Right lobe of liver (tissue), 6 donors: ENCODE data around the gene OR2G3. TPM values are rescaled to one million over a fixed set of nuclear protein-coding genes. Genes with fewer than 3 reads are reported as not detected.

Source experiments
- ATAC-seq, 4 donors: fragments of 200-7000 bp; cut with Tn5 transposase; one replicate each; pipeline ENCODE4 v1.9.1; 2020; ENCODE audit warnings: mild to moderate bottlenecking in 4 of 4, moderate library complexity in 4 of 4
- DNase-seq, 3 donors: peaks; one replicate each; pipeline ENCODE4 v3.0.0-alpha.2; 2020
- H3K27ac ChIP-seq, 3 donors: fragments of 200-600 bp; one replicate each; pipeline ENCODE4 v1.8.0; 2022
- H3K27me3 ChIP-seq, 2 donors: fragments of 200-600 bp; one replicate each; pipeline ENCODE4 v1.8.0; 2022
- H3K36me3 ChIP-seq, 4 donors: fragments of 200-600 bp; sonication (generic) in 1 of 4; one replicate each; pipeline versions ENCODE4 v1.5.1 to v1.8.0; 2017 to 2022; ENCODE audit warnings: control low read depth in 1 of 4
- H3K4me1 ChIP-seq, 4 donors: fragments of 200-600 bp; sonication (generic) in 1 of 4; one replicate each; pipeline versions ENCODE4 v1.5.1 to v1.8.0; 2017 to 2022; ENCODE audit warnings: control low read depth in 1 of 4
- H3K4me3 ChIP-seq, 3 donors: fragments of 200-600 bp; one replicate each; pipeline ENCODE4 v1.8.0; 2022
- H3K9me3 ChIP-seq, 4 donors: fragments of 200-600 bp; sonication (generic) in 1 of 4; one replicate each; pipeline versions ENCODE4 v1.5.1 to v1.8.0; 2017 to 2022; ENCODE audit warnings: control low read depth in 1 of 4
- POLR2A ChIP-seq: fragments of 450-650 bp; IDR thresholded peaks from one replicate; pipeline ENCODE4 v1.6.1; 2017; ENCODE audit warnings: antibody characterized with exemption, mild to moderate bottlenecking
- WGBS: methylation state at CpG from one replicate; pipeline ENCODE4 v1.1.6; 2018; ENCODE audit warnings: low coverage, low lambda C conversion rate; ENCODE audit not compliant: insufficient coverage; ENCODE audit errors: missing lambda C conversion rate; 5-methylcytosine and 5-hydroxymethylcytosine counted together
- intact Hi-C, 2 donors: fragments of 100-400 bp; cut with DNase I; formaldehyde crosslinking; loops; one replicate each; pipeline versions ENCODE4 v1.11.2 to v1.14.1; 2022
- long read RNA-seq: library from polyadenylated mRNA; unstranded; transcript quantifications from one replicate; pipeline ENCODE4 v2.0.0, GENCODE V29; 2019
- total RNA-seq, 6 experiments: library from RNA; depleted of rRNA in 2 of 6; stranded (reverse); fragments of >200 nt in 2 of 6; fragmentation: NEBNext Ultra II Directional in 3 of 6; extraction: Animal tissue kit (Norgen Biotek cat#: 25700) in 3 of 6; gene quantifications; one replicate each; pipeline versions ENCODE4 v1.1.0 to v1.2.4, GENCODE V29; 2016 to 2023
- TF ChIP-seq, protein P1 (sequence below), 4 donors: fragments of 200-600 bp in 3 of 4; fragments of 450-650 bp in 1 of 4; IDR thresholded peaks; one replicate each; pipeline versions ENCODE4 v1.5.1 to v1.8.0; 2016 to 2022; ENCODE audit warnings: antibody characterized with exemption in 4 of 4, mild to moderate bottlenecking in 2 of 4
- donor health status: DM: no; HTN: yes; CAD: no.
- donor health status: DM: no; HTN: no; CAD: no.
- donor health status: DM: no; HTN: no; CAD: no.
- donor health status: DM: no; HTN: yes; CAD: no.
- donor health status: DM: no; HTN: yes; CAD: no.

The OR2G3 gene
- not detected for total RNA-seq
- long read RNA-seq = 0 reads

DNA sequence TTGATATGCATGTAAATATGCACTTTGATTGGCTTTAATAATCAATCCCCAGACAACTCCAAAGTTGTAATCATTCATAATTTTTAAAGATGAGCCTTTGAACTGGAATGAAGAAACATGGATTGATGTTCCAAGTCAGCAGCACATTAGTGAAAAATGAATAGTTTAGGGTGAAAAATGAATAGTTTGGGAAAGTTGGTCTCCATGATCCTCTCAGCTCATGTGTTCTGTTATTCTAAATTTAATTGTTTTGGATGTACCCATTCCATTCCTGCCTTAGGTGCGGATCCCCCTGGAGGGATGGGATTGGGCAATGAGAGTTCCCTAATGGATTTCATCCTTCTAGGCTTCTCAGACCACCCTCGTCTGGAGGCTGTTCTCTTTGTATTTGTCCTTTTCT, at the start of gene OR2G3:
OR2G3 (plus strand) TSS at position 301 of the 400 bp plus-strand sequence; CDS start at position 301, 0 bp downstream.
- no peak within 1 kb of the TSS for H3K27ac ChIP-seq

DNA sequence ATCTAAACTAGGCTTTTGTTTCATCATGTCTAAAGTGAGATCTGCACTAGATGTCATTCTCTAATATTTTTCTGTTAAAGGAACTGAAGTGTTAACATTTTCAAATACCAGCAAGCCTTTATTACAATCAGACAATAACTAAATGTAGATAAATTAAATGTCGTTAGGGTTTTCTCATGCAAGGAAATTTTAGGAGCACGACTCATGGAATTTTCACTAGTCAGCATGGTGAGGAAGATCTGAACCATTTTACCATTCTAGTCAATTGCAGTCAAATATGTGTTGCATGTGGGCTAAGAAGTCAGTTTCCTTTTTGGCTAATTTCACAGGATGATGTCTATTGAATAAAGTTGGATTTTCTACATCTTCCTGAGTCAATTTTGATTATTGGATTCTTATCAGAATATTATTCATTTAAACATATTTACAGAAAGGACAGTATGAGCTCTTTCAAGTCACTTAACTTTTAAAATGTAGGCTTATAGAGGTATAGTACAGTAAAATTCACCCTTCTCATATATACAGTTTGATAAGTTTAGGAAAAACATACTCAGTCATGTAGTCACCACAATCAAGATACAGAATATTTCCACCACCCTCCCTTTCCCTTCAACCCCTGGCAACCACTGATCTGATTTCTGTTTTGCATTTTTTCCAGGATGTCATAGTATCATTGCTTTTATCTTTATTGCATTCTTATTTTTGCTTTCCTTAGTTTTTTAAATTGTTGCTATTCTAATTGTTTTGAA, 47.3 kb upstream of the OR2G3 start:
- Histone ChIP-seq H3K36me3 (no peaks in the 10 kb centered on the region), H3K4me1 (no peaks in the 10 kb centered on the region), H3K27ac (no peak overlapping the region), H3K27me3 (no peaks in the 10 kb centered on the region), H3K9me3 (no peaks in the 10 kb centered on the region), H3K4me3 (no peak overlapping the region)
- TF ChIP-seq POLR2A = no peak
- TF ChIP-seq, protein P1, sequence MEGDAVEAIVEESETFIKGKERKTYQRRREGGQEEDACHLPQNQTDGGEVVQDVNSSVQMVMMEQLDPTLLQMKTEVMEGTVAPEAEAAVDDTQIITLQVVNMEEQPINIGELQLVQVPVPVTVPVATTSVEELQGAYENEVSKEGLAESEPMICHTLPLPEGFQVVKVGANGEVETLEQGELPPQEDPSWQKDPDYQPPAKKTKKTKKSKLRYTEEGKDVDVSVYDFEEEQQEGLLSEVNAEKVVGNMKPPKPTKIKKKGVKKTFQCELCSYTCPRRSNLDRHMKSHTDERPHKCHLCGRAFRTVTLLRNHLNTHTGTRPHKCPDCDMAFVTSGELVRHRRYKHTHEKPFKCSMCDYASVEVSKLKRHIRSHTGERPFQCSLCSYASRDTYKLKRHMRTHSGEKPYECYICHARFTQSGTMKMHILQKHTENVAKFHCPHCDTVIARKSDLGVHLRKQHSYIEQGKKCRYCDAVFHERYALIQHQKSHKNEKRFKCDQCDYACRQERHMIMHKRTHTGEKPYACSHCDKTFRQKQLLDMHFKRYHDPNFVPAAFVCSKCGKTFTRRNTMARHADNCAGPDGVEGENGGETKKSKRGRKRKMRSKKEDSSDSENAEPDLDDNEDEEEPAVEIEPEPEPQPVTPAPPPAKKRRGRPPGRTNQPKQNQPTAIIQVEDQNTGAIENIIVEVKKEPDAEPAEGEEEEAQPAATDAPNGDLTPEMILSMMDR (IDR thresholded peaks at IDR 0.05) = no peak
- DNase-seq (no peak), ATAC-seq (no peak)
- intact Hi-C loops = no loop called here
- 32% methylated on average over 2 of the region's 2 CpGs for WGBS

More for the DNA sequence above, at the start of gene OR2G3:
- DNase-seq (no peak), ATAC-seq (no peak)
- WGBS = 37% methylated on average over 2 of the region's 2 CpGs
- intact Hi-C loops = no loop called here
- H3K27me3 ChIP-seq = no peaks in the 10 kb centered on the region
- no peaks in the 10 kb centered on the region for H3K9me3 ChIP-seq
- no peaks in the 10 kb centered on the region for H3K4me1 ChIP-seq
- no peak for TF ChIP-seq POLR2A
- TF ChIP-seq, protein P1 (IDR thresholded peaks at IDR 0.05) = no peak
- H3K36me3 ChIP-seq = no peaks in the 10 kb centered on the region
- no peak within 1 kb of the TSS for H3K4me3 ChIP-seq

DNA sequence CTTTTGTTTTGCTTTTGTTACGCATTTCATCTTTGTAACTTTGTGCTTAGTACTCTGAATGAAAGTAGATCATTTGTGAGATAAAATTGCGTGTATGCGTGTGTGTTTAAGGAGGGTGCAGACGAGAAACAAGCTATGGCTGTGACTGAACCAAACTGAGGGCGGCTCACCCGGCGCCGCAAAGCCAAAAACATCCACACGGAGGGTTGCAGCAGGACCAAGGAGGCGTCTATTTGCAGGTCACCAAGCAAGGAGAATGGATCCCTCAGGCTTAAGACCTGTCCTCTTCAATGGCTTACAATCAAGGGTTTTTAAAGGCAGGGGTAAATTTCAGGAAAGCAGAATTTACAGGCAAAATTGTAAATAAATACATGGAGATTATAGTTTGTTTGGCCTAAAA, 43.7 kb upstream of the OR2G3 start:
- no peak for ATAC-seq
- no peaks in the 10 kb centered on the region for H3K4me1 ChIP-seq
- H3K9me3 ChIP-seq = no peaks in the 10 kb centered on the region
- WGBS = 42% methylated on average over 7 of the region's 10 CpGs
- DNase-seq = no peak
- H3K4me3 ChIP-seq = no peak overlapping the region
- intact Hi-C loops = no loop called here
- H3K27me3 ChIP-seq = no peaks in the 10 kb centered on the region
- no peaks in the 10 kb centered on the region for H3K36me3 ChIP-seq
- TF ChIP-seq POLR2A = no peak
- TF ChIP-seq, protein P1 (IDR thresholded peaks at IDR 0.05) = no peak
- H3K27ac ChIP-seq = no peak overlapping the region

DNA sequence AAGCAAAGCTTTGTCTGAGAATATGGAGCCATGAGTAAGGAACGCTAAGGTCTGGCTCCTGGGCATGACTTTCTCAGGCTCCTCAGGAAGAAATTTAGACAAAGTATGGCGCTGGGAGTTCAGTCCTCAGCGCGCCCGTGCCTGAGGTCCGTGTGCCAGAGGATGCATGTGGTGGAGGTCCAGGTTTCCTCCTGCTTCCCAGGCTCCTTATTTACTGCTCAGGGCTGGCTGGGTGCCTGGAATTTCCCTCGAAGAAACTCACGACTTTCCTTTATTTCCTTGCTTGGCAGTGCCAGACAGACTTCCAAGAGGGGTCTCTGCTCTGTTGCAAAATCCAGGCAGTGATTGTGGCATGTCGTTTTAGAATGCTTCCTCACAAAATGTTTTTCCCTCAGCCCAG, 43.2 kb upstream of the OR2G3 start:
- H3K4me1 ChIP-seq = no peaks in the 10 kb centered on the region
- TF ChIP-seq, protein P1 (IDR thresholded peaks at IDR 0.05) = no peak
- TF ChIP-seq POLR2A = no peak
- WGBS = 29% methylated on average over 4 of the region's 9 CpGs
- no peaks in the 10 kb centered on the region for H3K36me3 ChIP-seq
- ATAC-seq = no peak
- intact Hi-C loops = no loop called here
- no peaks in the 10 kb centered on the region for H3K9me3 ChIP-seq
- H3K27ac ChIP-seq = no peak overlapping the region
- no peak for DNase-seq
- H3K27me3 ChIP-seq = no peaks in the 10 kb centered on the region
- H3K4me3 ChIP-seq = no peak overlapping the region
